HG02938 (cell line): ENCODE data around the gene KCTD19.

Source experiments
- ATAC-seq: cut with Tn5 transposase; IDR thresholded peaks from one replicate; pipeline ENCODE4 v1.9.1; 2021; ENCODE audit warnings: mild to moderate bottlenecking, moderate library complexity; ENCODE audit not compliant: unreplicated experiment

KCTD19 gene

GRCh38 chr16:67244387-67245185, 82.0 kb downstream of the KCTD19 start:
- peak; percentile 54 for ATAC-seq

GRCh38 chr16:67243481-67243880, 83.1 kb downstream of the KCTD19 start:
- no peak for ATAC-seq

- no peak for ATAC-seq
Observed at GRCh38 chr16:67242138-67242730, 84.3 kb downstream of the KCTD19 start.

- no peak for ATAC-seq
Observed at GRCh38 chr16:67241008-67241900, 85.3 kb downstream of the KCTD19 start.

GRCh38 chr16:67240506-67240905, 86.0 kb downstream of the KCTD19 start:
- no peak for ATAC-seq
